Spleen (tissue), 11 donors: ENCODE data around the gene CDH16. TPM values are rescaled to one million over a fixed set of nuclear protein-coding genes. Genes with fewer than 3 reads are reported as not detected.
A peak's percentile ranks its signal among the peaks of the same experiment; 100 is the strongest.

Source experiments
- DNase-seq: peaks from one replicate; pipeline ENCODE4 v3.0.0-alpha.2; 2020
- H3K27ac ChIP-seq, 8 donors: fragments of 200-600 bp; sonication (generic) in 7 of 8; 1 replicate in 4 of 8; 2 replicates in 4 of 8; pipeline versions ENCODE4 v1.5.0 to v1.8.0; 2016 to 2021; ENCODE audit warnings: inconsistent platforms in 4 of 8, mild to moderate bottlenecking in 4 of 8, moderate library complexity in 1 of 8
- H3K27me3 ChIP-seq, 7 donors: fragments of 200-600 bp; sonication (generic) in 6 of 7; replicated peaks in 1 of 7; 1 replicate in 4 of 7; 2 replicates in 3 of 7; pipeline versions ENCODE4 v1.5.0 to v1.8.0; 2016 to 2021; ENCODE audit warnings: inconsistent platforms in 3 of 7, mild to moderate bottlenecking in 1 of 7
- H3K36me3 ChIP-seq, 6 donors: fragments of 200-600 bp; sonication (generic) in 5 of 6; 1 replicate in 4 of 6; 2 replicates in 2 of 6; pipeline versions ENCODE4 v1.5.0 to v1.8.0; 2016 to 2021; ENCODE audit warnings: inconsistent platforms in 2 of 6
- H3K4me1 ChIP-seq, 6 donors: fragments of 200-600 bp; sonication (generic) in 5 of 6; 1 replicate in 3 of 6; 2 replicates in 3 of 6; pipeline versions ENCODE4 v1.5.0 to v1.8.0; 2016 to 2021; ENCODE audit warnings: inconsistent platforms in 3 of 6
- H3K4me3 ChIP-seq, 8 donors: fragments of 200-600 bp; sonication (generic) in 7 of 8; 1 replicate in 4 of 8; 2 replicates in 4 of 8; pipeline versions ENCODE4 v1.5.0 to v1.8.0; 2016 to 2021; ENCODE audit warnings: inconsistent platforms in 4 of 8, mild to moderate bottlenecking in 4 of 8, moderate library complexity in 2 of 8
- H3K9me3 ChIP-seq, 8 donors: fragments of 200-600 bp; sonication (generic) in 7 of 8; 1 replicate in 4 of 8; 2 replicates in 4 of 8; pipeline versions ENCODE4 v1.5.0 to v1.8.0; 2016 to 2021; ENCODE audit warnings: inconsistent platforms in 4 of 8
- POLR2A ChIP-seq, 3 donors: fragments of 450-650 bp; IDR thresholded peaks; one replicate each; pipeline ENCODE4 v1.5.1; 2017; ENCODE audit warnings: antibody characterized with exemption in 3 of 3, mild to moderate bottlenecking in 1 of 3
- POLR2AphosphoS5 ChIP-seq, 3 donors: sonication (generic); formaldehyde crosslinking; IDR thresholded peaks; one replicate each; pipeline ENCODE4 v1.5.1; 2017; ENCODE audit warnings: antibody characterized with exemption in 3 of 3
- WGBS, 5 donors: extraction: QIAGEN DNeasy Blood & Tissue Kit in 3 of 5; methylation state at CpG; one replicate each; pipeline versions ENCODE4 v1.1.5 to v1.1.7; 2013 to 2018; 5-methylcytosine and 5-hydroxymethylcytosine counted together
- intact Hi-C: fragments of 100-400 bp; cut with DNase I; formaldehyde crosslinking; loops from one replicate; pipeline ENCODE4 v1.15.0; 2023; ENCODE audit warnings: low total_unique reads
- polyA plus RNA-seq, 3 donors: library from polyadenylated mRNA; stranded (reverse); fragments of 200-250 nt; gene quantifications; one replicate each; pipeline ENCODE4 v1.2.1, GENCODE V29; 2013
- total RNA-seq, 7 donors: library from RNA; depleted of rRNA in 3 of 7; stranded (reverse); fragments of >200 nt in 3 of 7; fragmentation: NEBNext Ultra II Directional in 4 of 7; extraction: Animal tissue kit (Norgen Biotek cat#: 25700) in 4 of 7; gene quantifications; one replicate each; pipeline versions ENCODE4 v1.1.0 to v1.2.1, GENCODE V29; 2016 to 2021
- TF ChIP-seq, protein P1 (sequence below), 11 experiments: fragments of 200-600 bp in 7 of 11; fragments of 450-650 bp in 4 of 11; sonication (generic) in 4 of 11; IDR thresholded peaks in 8 of 11; conservative IDR thresholded peaks in 3 of 11; 1 replicate in 7 of 11; 2 replicates in 4 of 11; pipeline versions ENCODE4 v1.4.0 to v1.8.0; 2016 to 2021; ENCODE audit warnings: antibody characterized with exemption in 11 of 11, inconsistent platforms in 4 of 11, mild to moderate bottlenecking in 1 of 11
- donor health status: healthy with polysubstance abuse.
- donor health status: DM: no; HTN: no; CAD: no; lungs with moderate emphysema.
- donor health status: DM: no; HTN: no; CAD: no.
- donor health status: Bipolar disorder and iron deficiency.
- donor health status: healthy.
- donor health status: DM: no; HTN: no; CAD: no.
- donor health status: DM: yes; HTN: yes; CAD: no.

Gene CDH16
- total and polyA plus RNA-seq, 10 donors: not detected

DNA sequence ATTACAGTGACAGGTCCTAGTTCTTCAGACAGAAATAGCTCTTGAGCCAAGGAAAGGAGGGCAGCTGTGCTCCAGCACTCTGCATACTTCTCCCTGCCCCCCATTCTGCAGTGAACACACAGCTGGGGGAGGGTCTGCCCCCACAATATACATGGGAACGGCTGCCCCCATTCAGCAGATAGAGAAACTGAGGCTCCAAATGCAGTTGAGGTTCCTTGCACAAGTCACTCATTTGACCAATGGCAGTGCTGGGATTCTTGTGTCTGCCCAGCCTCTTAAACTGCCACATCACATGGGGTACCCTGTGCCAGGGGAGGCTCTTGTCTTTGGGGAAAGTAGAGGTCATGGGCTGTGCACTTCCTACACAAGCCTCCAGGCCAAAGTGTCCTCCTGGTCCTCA is 49.3 kb downstream of the CDH16 start:
- Histone ChIP-seq H3K27me3 (no peaks in the 10 kb centered on the region), H3K36me3 (no peaks in the 10 kb centered on the region), H3K9me3 (no peaks in the 10 kb centered on the region), H3K4me1 (peaks cover 6 to 35% (median 22%) of the 10 kb centered on the region in 6 donors), H3K27ac (no peak overlapping the region), H3K4me3 (no peak overlapping the region)
- intact Hi-C loops: loop anchor here (10.0 kb wide), 1 partner anchor 135 kb away; no protein-coding TSS in a partner anchor
- TF ChIP-seq, protein P1, sequence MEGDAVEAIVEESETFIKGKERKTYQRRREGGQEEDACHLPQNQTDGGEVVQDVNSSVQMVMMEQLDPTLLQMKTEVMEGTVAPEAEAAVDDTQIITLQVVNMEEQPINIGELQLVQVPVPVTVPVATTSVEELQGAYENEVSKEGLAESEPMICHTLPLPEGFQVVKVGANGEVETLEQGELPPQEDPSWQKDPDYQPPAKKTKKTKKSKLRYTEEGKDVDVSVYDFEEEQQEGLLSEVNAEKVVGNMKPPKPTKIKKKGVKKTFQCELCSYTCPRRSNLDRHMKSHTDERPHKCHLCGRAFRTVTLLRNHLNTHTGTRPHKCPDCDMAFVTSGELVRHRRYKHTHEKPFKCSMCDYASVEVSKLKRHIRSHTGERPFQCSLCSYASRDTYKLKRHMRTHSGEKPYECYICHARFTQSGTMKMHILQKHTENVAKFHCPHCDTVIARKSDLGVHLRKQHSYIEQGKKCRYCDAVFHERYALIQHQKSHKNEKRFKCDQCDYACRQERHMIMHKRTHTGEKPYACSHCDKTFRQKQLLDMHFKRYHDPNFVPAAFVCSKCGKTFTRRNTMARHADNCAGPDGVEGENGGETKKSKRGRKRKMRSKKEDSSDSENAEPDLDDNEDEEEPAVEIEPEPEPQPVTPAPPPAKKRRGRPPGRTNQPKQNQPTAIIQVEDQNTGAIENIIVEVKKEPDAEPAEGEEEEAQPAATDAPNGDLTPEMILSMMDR (IDR thresholded peaks at IDR 0.05 in 8 of 11, conservative IDR thresholded peaks at IDR 0.05 in 3 of 11): peak in 1 of 11 experiments; percentile 8
- TF ChIP-seq POLR2A (IDR thresholded peaks at IDR 0.05): no peak
- WGBS, 5 donors: 92 to 100% (median 100%) methylated on average over 1 of the region's 1 CpG
- DNase-seq: no peak

DNA sequence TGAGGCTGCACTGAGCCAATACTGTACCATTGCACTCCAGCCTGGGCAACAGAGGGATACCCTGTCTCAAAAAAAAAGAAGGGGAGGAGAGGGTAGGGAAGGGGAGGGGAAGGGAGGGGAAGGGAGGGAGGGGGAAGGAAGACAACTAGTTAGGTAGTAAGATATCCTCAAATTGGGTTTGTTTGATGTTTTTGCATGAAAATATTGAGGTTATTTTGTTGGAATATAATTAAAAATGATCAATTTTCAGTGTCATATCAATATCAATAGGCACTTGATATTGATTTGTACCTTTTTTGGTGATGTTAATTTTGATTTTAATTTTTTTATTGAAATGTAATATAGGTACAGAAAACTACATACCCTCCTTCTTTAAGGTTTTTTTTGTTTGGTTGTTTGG is 55.0 kb downstream of the CDH16 start:
- H3K27me3 ChIP-seq: no peaks in the 10 kb centered on the region
- H3K4me3 ChIP-seq: no peak overlapping the region
- intact Hi-C loops: loop anchor here (10.0 kb wide), 1 partner anchor 129 kb away; no protein-coding TSS in a partner anchor
- no peaks in the 10 kb centered on the region for H3K36me3 ChIP-seq
- DNase-seq: no peak
- no peaks in the 10 kb centered on the region for H3K9me3 ChIP-seq
- TF ChIP-seq POLR2AphosphoS5 (IDR thresholded peaks at IDR 0.05) (no peak), POLR2A (IDR thresholded peaks at IDR 0.05) (no peak)
- TF ChIP-seq, protein P1 (IDR thresholded peaks at IDR 0.05 in 8 of 11, conservative IDR thresholded peaks at IDR 0.05 in 3 of 11): no peak
- H3K27ac ChIP-seq: no peak overlapping the region
- peaks cover 0 to 9% (median 4%) of the 10 kb centered on the region in 6 donors for H3K4me1 ChIP-seq

DNA sequence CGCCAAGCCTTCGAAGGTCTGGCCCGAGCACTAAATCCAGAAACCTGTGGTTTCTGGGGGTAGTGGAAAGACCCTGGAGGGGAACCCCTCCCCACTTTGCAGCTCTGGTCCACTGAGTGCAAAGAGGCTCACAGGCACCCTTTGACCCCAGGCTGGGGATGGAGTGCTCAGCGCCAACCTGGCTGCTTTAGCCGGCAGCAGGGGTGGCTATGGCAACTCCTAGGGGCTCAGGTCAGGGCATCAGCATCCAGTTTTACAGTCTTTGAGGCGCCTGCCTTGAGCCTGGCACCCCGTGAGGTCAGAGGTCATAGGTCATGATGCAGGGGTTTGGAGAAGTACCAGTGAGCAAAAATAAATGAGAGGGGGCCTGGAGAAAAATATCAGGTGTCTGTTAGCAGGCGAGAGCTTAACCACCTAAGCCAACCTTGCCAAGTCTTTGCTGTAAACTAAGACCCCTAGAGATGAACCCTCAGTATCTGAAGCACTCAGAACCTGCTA is 56.6 kb downstream of the CDH16 start:
- Histone ChIP-seq H3K4me3 (no peak overlapping the region), H3K27ac (no peak overlapping the region), H3K9me3 (no peaks in the 10 kb centered on the region), H3K4me1 (no peaks in the 10 kb centered on the region), H3K36me3 (no peaks in the 10 kb centered on the region), H3K27me3 (no peaks in the 10 kb centered on the region)
- TF ChIP-seq POLR2AphosphoS5 (IDR thresholded peaks at IDR 0.05) (no peak), POLR2A (IDR thresholded peaks at IDR 0.05) (no peak)
- TF ChIP-seq, protein P1 (IDR thresholded peaks at IDR 0.05 in 8 of 11, conservative IDR thresholded peaks at IDR 0.05 in 3 of 11): no peak
- peak; percentile 34 for DNase-seq
- intact Hi-C loops: loop anchor here (10.0 kb wide), 1 partner anchor 127 kb away; no protein-coding TSS in a partner anchor
- WGBS, 5 donors: 87 to 91% (median 90%) methylated on average over 8 of the region's 8 CpGs

DNA sequence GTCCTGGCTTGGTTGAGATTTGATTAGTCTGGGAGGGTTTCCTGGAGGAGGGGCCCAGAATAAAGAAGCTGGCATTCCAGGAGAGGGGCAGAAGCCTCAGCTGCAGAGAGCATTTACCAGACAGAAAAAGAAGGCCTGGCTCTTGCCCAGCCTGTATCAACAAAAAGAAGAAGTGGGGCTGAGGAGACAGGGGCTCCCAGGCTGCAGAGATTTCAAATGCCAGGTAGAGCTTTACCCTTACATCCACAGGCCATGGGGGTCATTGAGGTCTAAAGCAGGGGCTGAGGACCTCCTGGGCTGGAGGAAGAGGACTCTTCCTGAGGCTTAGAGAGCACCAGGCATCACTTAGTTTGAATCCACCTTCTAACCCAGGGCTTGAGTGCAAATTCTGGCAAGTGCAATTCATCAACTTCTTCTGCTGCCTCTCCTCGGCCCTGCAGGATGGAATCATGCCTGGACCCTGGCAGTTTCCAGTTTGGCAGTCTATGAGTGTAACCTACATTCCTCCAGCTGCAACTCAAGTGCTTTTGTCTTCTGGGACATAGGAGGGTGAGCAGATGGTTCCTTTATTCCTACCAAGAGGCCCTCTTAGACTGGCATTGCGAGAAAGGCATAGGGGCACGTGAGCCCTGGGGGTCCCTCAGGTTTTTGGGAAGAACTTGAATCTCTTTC is 59.2 kb downstream of the CDH16 start:
- intact Hi-C loops: loop anchor here (10.0 kb wide), 1 partner anchor 125 kb away; no protein-coding TSS in a partner anchor
- WGBS, 5 donors: 84 to 93% (median 92%) methylated on average over 3 of the region's 3 CpGs
- TF ChIP-seq POLR2AphosphoS5 (IDR thresholded peaks at IDR 0.05) (no peak), POLR2A (IDR thresholded peaks at IDR 0.05) (no peak)
- TF ChIP-seq, protein P1 (IDR thresholded peaks at IDR 0.05 in 8 of 11, conservative IDR thresholded peaks at IDR 0.05 in 3 of 11): no peak
- Histone ChIP-seq H3K27ac (no peak overlapping the region), H3K27me3 (no peaks in the 10 kb centered on the region), H3K4me1 (no peaks in the 10 kb centered on the region), H3K9me3 (no peaks in the 10 kb centered on the region), H3K4me3 (no peak overlapping the region), H3K36me3 (no peaks in the 10 kb centered on the region)
- DNase-seq: no peak
